GM19328 (cell line): ENCODE results near the gene ANKUB1.

ENCODE experiments used
- ATAC-seq: cut with Tn5 transposase; IDR thresholded peaks from one replicate; pipeline ENCODE4 v1.9.1; 2021; ENCODE audit warnings: mild to moderate bottlenecking, moderate library complexity; ENCODE audit not compliant: unreplicated experiment

Gene ANKUB1

DNA sequence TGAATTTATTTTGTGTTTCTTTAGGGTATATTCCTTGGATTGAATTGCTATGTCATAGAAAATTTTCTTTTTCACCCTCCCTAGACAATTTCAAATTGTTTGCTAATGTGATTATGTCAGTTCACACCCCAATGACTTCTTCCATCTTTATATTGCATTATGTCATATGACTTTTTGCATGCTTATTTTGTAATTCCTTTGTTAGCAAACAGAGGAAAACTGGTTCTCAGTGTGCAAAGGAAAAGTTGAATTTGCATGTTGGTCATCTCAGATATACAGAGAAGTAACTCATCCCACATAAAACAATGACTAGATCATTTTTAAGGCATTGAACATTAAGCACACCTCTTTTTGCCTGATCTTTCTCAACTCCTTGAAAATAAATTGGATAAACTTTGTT lies 17.3 kb upstream of the ANKUB1 start:
- ATAC-seq, result no peak

GRCh38 chr3:149808209-149808829 lies 16.0 kb upstream of the ANKUB1 start:
- ATAC-seq, result no peak

DNA sequence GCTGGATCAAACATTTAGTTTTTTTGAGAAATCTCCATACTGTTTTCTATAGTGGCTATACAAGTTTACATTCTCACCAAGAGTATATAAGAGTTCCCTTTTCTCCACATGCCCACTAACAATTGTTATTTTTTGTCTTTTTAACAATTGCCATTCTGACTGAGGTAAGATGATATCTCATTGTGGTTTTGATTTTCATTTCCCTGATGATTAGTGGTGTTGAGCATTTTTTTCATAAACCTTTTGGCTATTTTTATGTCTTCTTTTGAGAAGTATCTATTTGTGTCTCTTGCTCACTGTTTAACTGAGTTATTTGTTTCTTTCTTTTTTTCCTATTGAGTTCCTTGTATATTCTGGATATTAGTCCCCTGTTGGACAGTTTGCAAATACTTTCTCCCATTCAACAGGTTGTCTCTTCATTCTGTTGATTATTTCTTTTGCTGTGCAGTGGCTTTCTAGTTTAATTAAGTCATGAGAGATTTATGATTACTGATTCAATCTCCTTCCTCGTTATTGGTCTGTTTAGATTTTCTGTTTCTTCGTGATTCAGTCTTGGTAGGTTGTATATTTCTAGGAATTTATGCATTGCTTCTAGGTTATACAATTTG lies 13.9 kb upstream of the ANKUB1 start:
- ATAC-seq, result no peak

DNA sequence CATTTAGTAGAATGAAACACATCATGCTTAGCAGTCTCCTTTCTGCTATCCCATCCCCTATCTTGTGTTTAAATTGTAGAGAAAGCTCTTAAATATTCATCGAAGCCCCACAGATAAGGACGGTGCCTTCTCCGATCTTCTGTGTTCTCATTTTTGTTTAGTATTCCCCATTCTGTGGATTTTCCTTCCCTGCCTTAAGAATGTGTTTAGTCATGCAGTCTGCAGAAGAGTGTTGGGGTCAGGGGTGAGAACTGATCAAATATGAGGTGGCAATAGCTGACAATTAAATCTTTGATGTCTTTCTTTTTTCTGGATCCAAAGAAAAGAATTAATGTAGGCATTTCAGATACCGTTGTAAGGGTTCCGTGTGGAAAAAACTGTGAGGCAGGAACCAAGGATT lies 9.3 kb upstream of the ANKUB1 start:
- no peak for ATAC-seq

DNA sequence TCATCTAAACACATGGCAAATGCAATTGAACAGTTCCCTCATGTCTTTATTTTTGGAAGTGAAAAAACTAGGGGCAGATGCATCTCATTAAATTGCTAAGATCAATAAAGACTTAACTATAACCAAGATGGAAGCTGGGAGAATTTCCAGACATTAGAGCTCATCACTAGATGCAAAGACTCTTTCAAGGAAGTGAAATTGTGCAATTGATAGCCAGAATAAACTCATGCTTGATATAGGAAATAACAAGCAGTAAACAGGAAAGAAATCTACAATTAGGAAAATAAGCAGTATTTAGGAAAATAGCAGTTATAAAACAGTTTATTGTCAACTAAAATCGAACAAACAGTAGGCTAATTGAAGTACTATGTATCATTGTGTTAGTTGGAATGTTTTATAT lies 8.8 kb upstream of the ANKUB1 start:
- no peak for ATAC-seq

- no peak for ATAC-seq
Observed at GRCh38 chr3:149800693-149801092, 8.3 kb upstream of the ANKUB1 start.

DNA sequence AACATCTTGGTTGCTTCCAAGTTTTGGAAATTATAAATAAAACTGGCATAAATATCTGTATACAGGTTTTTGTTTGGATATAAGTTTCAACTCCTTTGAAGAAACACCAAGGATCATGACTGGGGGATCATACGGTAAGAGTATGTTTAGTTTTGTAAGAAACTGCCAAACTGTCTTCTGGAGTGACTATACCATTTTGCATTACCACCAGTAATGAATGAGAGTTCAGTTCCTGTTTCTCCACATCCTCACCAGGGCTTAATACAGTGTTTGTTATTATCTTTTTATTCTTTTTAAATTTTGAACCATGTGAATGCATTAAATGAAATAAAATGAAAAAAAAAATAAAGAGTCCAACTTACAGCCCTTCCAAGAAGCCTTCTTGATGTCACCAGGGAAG lies 3.7 kb upstream of the ANKUB1 start:
- no peak for ATAC-seq

- ATAC-seq, result no peak
Observed at GRCh38 chr3:149790698-149791097, 1.7 kb downstream of the ANKUB1 start.

GRCh38 chr3:149790268-149790667 lies 2.1 kb downstream of the ANKUB1 start:
- no peak for ATAC-seq

- ATAC-seq, result no peak
Observed at GRCh38 chr3:149784064-149784704, 8.2 kb downstream of the ANKUB1 start.

- no peak for ATAC-seq
Observed at GRCh38 chr3:149783576-149783975, 8.8 kb downstream of the ANKUB1 start.

GRCh38 chr3:149781741-149782140 lies 10.6 kb downstream of the ANKUB1 start:
- ATAC-seq, result no peak

DNA sequence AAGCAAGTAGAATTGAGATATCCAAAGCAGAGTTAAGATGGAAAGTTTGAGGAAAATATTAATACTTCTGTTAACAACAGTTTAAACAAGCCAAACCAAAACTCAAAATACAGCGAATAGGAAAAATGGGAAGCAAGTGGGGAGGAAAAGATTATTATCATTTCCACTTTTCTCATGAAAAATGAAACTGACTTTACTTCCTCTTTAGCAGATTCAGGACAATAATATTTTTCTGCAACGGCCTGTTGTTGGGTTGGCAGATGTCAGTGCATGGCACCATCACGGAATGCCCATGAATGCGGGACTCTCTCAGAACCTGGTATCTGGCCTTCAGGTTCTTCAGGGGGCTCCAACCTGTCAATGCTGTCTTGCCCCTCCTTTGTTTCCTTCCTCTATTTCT lies 11.1 kb downstream of the ANKUB1 start:
- no peak for ATAC-seq

DNA sequence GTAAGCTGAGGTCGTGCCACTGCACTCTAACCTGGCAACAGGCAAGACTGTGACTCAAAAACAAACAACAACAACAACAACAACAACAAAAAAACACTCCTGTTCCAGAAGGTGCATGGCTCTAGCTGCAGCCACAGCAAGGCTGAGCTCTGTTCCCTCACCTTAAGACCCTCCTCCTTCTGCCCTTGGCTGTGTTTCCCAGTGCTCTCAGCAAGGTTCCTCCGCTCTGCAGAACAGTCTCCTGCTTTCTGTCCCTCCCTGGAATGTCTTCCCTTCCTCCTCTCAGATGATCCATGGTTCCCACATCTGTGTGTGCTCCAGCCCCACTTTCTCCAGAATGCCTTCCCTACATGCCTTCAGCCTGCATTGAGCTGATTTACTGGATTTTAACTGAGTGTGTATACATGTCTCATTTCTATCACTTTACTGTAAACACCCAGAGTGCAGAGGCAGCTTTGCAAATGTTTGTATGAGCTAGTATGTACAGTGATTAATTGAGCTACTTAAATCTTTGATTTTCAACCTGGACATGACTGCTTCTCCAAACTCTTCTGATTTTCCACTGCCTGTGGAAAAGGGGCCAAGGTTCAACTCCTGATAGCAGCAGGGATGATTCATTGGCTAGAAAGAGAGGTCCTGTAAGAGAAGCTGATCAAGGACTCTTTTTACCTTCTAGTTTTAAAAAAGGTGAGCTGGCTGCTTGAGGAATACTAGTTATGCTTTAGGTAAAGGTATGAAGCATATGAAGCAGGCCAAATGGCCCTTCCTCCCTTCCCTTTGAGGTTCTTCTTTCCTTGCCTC lies 14.7 kb downstream of the ANKUB1 start:
- ATAC-seq, result no peak

- no peak for ATAC-seq
Observed at GRCh38 chr3:149776170-149776569, 16.2 kb downstream of the ANKUB1 start.

GRCh38 chr3:149772861-149773260 lies 19.5 kb downstream of the ANKUB1 start:
- no peak for ATAC-seq

- no peak for ATAC-seq
Observed at GRCh38 chr3:149771652-149772271, 20.6 kb downstream of the ANKUB1 start.

DNA sequence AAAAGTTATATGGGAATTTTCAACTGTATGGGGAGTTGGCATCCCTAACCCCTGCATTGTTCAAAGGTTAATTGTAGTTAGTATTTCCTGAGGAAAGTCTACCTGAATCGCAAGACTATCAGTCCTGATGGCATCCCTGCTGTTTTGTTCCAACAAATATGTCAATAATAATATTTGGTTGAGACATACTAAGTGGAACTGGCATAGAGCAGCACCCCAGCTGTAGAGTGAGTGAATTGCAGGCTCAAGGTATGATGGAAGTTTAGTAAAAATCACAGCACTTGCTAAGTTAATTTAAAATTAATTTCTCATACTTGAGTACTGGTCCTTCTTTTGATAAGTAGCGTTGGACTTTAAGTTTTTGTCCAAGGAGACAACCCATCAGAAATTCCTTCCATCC lies 22.1 kb downstream of the ANKUB1 start:
- ATAC-seq, result no peak

DNA sequence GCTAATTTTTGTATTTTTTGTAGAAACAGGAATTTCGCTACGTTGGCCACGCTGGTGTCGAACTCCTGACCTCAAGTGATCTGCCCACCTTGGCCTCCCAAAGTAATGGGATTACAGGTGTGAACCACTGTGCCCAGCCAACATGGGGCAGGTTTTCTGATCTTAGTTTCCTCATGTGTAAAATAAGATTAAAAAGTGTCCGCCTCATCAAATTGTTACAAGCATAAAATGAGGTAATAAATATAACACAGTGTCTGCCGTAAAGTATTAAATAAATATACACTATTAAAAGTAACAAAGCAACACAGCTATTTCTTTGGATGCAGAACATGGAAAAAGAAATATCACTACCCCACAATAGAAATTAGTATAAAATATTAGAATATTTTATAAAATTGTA lies 23.6 kb downstream of the ANKUB1 start:
- ATAC-seq, result no peak

DNA sequence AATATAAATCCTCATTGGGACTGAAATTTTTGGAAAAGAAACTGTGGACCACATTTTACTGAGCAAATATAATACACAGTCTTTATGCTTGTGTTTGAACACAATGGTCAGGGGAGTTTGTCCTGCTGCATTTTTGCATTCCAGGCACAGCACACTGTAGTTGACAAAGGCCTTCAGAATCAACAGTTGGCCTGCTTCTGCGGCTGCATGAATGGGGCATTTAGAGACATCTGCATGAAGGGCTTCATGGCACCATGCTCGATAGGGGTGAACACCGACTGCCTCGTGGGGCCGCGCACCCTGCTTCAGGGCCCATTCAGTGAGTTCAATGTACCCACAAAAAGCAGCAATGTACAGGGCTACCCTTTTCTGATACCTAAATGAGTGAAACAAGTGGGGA lies 24.6 kb downstream of the ANKUB1 start:
- ATAC-seq, result no peak

DNA sequence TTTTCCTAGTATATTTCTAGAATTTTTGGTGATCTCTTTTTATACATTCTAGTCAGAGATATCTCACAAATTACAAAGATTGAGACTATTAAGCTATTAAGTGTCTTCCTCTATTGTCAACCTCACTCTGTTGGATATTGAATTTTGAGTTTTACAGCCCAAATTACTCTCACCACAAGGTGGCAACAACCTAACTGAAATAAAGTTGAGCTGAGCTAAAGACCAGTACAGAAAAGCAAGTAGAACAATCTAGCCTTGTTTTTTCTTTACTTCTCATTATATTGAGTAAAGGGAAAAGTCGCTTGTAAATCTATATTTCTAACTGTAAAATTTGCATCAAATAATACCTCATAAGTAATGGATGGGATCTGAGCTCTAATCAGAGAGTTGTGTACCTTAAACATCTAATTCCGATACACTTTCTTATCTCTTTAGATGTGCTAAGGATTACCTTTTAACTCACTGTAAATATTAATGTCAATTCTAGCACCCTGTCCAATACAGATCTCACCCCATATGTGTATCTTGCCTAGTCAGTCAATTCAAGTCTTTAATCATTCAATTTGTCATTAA lies 26.5 kb downstream of the ANKUB1 start:
- no peak for ATAC-seq
